ENCODE data around the gene SLC22A16. TPM values are rescaled to one million over a fixed set of nuclear protein-coding genes. Genes with fewer than 3 reads are reported as not detected.
"Not testable (repeated sequence)": the region's sequence is repeated elsewhere in the genome, so short reads cannot be mapped to it uniquely, and the experiment has no call there.

SLC22A16 gene
- total RNA-seq, 2 donors from 2014 or later, result not detected

DNA sequence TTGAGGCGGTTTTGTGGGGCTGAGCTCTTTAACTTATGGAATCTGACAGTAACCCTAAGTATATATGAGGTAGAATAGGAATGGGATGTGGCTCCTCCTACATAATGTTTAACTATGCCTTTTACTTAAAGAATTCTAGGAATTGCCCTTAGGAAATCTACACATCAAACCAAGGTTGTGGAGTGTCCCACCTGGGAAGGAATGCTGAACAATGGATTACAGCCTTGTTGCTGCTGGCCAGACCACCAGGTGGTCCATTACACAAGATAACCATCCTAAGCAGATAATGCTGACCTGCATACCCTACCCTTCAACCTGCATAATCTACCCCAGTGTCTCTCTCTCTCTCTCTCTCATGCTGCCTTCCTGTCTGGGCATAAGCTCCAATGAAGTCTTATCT lies 35.0 kb upstream of the SLC22A16 start:
- no peaks in the 10 kb centered on the region for H3K36me3 Mint-ChIP-seq
- H3K4me1 Mint-ChIP-seq (ENCODE audit: low read depth in 2 of 2), result no peaks in the 10 kb centered on the region
- peaks cover 10 to 14% of the 10 kb centered on the region in 2 donors for H3K27me3 Mint-ChIP-seq
- no peak overlapping the region for H3K27ac Mint-ChIP-seq
- no peaks in the 10 kb centered on the region for H3K9me3 Mint-ChIP-seq
- ATAC-seq, result no peak
- H3K4me3 Mint-ChIP-seq, result no peak overlapping the region
- no peak for DNase-seq (ENCODE audit: low spot score)

DNA sequence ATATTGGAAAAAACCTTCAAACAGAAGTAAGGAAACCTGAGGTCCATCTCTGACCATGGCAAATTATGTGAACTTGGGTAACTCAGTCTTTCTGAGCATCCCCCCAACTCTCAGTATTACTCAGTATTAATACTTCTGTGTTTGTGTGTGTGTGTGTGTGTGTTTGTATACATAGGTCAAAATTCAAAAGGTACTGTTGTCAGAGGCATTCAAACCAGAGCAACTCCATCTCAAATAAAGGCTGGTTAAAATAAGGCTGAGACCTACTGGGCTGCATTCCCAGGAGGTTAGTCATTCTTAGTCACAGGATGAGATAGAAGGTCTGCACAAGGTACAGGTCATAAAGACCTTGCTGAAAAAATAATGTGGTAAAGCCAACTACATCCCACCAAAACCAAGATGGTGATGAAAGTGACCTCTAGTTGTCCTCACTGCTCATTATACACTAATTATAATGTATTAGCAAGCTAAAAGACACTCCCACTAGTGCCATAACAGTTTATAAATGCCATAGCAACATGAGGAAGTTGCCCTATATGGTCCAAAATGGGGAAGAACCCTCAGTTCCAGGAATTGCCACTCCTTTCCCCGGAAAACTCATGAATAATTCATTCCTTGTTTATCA lies 33.3 kb upstream of the SLC22A16 start:
- H3K9me3 Mint-ChIP-seq, result no peaks in the 10 kb centered on the region
- ATAC-seq (no peak), DNase-seq (ENCODE audit: low spot score) (no peak)
- no peaks in the 10 kb centered on the region for H3K4me1 Mint-ChIP-seq (ENCODE audit: low read depth in 2 of 2)
- no peaks in the 10 kb centered on the region for H3K36me3 Mint-ChIP-seq
- no peak overlapping the region for H3K27ac Mint-ChIP-seq
- H3K4me3 Mint-ChIP-seq, result no peak overlapping the region
- H3K27me3 Mint-ChIP-seq, result peaks cover 8 to 14% of the 10 kb centered on the region in 2 donors

DNA sequence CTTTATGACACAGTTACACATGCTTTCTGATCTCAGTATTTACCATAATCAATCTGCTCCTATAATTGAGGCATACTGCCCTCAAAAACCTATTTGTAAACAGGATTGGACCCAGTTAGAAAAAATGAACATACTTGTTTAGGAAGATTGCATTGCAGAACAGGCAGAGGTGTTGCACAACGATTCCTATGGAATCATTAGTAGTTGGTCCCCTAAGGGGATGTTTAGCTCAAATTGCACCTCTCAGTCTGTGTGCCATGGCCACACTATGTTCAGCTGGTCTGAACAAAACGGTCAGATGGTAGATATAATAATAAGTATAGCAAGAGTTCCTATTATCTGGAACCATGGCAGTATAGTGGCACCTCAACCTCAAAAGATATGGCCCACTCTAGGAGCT lies 28.5 kb upstream of the SLC22A16 start:
- not testable (repeated sequence) for H3K4me3 Mint-ChIP-seq; H3K36me3 Mint-ChIP-seq; ATAC-seq; DNase-seq (ENCODE audit: low spot score); H3K9me3 Mint-ChIP-seq; H3K27ac Mint-ChIP-seq; H3K4me1 Mint-ChIP-seq (ENCODE audit: low read depth in 2 of 2)
- H3K27me3 Mint-ChIP-seq, result peaks cover 7 to 18% of the 10 kb centered on the region in 2 donors

DNA sequence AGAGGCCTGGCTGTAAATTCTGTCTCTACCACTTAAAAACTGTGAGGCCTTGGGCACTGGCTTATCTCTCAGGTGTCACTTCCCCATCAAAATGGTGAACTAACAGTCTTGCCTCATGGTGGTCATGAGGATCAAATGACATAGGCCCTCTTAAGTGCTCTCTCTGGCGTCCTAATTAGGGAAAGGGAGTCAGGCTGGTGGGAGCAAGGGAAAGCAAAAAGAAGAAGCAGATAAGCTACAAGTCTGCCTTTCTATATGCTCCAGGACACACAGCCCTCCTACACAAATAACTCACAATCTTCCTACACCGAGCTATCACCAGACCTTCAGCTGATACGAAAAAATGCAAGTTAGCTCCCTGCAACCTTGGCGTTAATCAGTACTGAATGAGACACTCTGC lies 19.5 kb upstream of the SLC22A16 start:
- DNase-seq (ENCODE audit: low spot score) (no peak), ATAC-seq (no peak)
- Mint-ChIP-seq H3K4me1 (ENCODE audit: low read depth in 2 of 2) (peaks cover 0 to 3% of the 10 kb centered on the region in 2 donors), H3K9me3 (no peaks in the 10 kb centered on the region), H3K27ac (no peak overlapping the region), H3K27me3 (peaks cover 11 to 28% of the 10 kb centered on the region in 2 donors), H3K4me3 (no peak overlapping the region), H3K36me3 (no peaks in the 10 kb centered on the region)

DNA sequence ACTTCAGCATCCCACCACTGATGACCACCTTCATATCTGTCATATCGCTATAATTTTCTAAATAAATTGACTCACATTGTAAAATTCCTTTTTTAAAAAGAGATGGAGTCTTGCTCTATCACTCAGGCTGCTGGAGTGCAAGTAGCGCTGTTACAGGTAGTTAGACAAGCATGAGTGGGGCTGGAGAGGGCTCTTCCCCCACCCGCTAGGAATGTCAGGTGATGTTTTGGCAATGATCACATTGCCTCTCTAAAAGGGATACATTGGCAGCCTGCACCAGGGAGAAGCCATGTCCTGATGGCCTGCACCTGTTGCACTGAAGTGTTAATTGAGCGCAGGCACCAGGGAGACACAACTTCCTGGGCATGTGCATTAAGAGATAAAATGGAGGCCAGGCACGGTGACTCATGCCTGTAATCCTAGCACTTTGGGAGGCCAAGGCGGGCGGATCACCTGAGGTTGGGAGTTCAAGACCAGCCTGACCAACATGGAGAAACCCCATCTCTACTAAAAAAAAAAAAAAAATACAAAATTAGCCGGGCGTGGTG lies 16.9 kb upstream of the SLC22A16 start:
- no peak overlapping the region for H3K4me3 Mint-ChIP-seq
- no peaks in the 10 kb centered on the region for H3K36me3 Mint-ChIP-seq
- H3K27ac Mint-ChIP-seq, result no peak overlapping the region
- no peaks in the 10 kb centered on the region for H3K9me3 Mint-ChIP-seq
- peaks cover 0 to 3% of the 10 kb centered on the region in 2 donors for H3K4me1 Mint-ChIP-seq (ENCODE audit: low read depth in 2 of 2)
- ATAC-seq, result no peak
- no peak for DNase-seq (ENCODE audit: low spot score)
- H3K27me3 Mint-ChIP-seq, result peaks cover 13 to 33% of the 10 kb centered on the region in 2 donors

DNA sequence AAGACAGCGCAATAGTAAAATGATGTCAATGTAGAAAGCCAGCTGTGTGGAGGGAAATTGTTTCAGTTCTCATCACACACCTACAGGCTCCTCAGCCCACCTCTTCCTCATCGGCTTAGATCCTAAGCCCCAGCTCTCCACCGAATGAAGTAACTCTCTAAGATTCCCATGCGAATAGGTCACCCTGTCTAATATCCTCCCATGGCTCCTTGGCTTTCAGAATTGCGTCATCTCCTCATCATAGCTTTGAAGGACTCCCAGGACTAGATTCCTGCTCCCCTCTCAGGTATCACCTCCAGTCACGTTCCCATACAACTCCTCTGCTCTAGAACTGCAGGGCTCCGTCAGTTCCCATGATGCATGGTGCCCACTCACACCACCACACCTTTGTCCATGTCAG lies 16.2 kb upstream of the SLC22A16 start:
- no peak for ATAC-seq
- Mint-ChIP-seq H3K27me3 (peaks cover 14 to 33% of the 10 kb centered on the region in 2 donors), H3K36me3 (no peaks in the 10 kb centered on the region), H3K9me3 (no peaks in the 10 kb centered on the region), H3K4me3 (no peak overlapping the region), H3K27ac (no peak overlapping the region), H3K4me1 (ENCODE audit: low read depth in 2 of 2) (peaks cover 0 to 3% of the 10 kb centered on the region in 2 donors)
- DNase-seq (ENCODE audit: low spot score), result no peak

DNA sequence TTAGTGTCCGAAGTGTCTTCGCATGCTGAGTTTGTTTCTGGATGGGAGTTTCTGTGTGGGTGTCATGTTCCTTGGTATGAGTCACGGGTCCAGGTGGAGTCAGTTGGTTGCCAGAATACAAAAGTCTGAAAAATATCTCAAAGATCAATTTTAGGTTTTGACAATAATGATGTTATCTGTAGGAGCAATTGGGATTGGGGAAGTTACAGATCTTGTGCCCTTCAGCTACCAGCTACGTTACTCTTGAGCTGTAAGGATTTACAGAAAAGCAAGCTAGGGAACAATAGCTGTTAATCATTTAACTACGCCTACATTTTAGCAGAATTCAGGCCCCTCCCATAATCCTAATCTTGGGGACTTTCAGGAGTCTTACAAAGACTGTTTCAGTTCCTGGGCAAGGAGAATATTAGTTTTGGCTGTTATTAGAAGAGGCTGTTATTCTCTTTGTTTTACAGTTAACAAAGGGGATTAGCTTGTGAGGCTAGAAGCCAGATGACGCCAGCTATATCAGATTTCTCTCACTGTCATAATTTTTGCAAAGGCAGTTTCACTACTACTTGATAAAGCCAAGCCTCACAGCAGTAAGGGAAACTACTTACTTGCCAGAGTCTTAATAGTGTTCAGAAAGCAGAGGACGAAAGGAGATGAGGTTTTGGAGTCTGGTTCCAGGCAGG lies 15.4 kb upstream of the SLC22A16 start:
- no peak for DNase-seq (ENCODE audit: low spot score)
- no peak for ATAC-seq
- H3K4me3 Mint-ChIP-seq, result no peak overlapping the region
- H3K9me3 Mint-ChIP-seq, result no peaks in the 10 kb centered on the region
- H3K27ac Mint-ChIP-seq, result no peak overlapping the region
- H3K4me1 Mint-ChIP-seq (ENCODE audit: low read depth in 2 of 2), result peaks cover 0 to 3% of the 10 kb centered on the region in 2 donors
- peaks cover 16 to 33% of the 10 kb centered on the region in 2 donors for H3K27me3 Mint-ChIP-seq
- no peaks in the 10 kb centered on the region for H3K36me3 Mint-ChIP-seq

DNA sequence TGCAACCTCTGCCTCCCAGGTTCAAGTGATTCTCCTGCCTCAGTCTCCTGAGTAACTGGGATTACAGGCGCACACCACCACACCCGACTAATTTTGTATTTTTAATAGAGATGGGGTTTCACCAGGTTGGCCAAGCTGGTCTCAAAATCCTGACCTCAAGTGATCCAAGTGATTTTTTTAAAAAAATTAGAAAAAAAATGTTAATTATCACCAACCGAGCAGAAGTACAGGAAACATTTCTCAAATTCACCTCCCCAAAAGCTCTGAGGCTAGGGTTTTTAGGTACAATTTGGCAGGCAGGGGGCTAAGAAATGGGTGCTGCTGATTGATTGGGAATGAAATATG lies 14.9 kb upstream of the SLC22A16 start:
- H3K4me3 Mint-ChIP-seq, result no peak overlapping the region
- no peaks in the 10 kb centered on the region for H3K36me3 Mint-ChIP-seq
- DNase-seq (ENCODE audit: low spot score) (no peak), ATAC-seq (no peak)
- no peaks in the 10 kb centered on the region for H3K9me3 Mint-ChIP-seq
- H3K27me3 Mint-ChIP-seq, result peaks cover 16 to 36% of the 10 kb centered on the region in 2 donors
- H3K4me1 Mint-ChIP-seq (ENCODE audit: low read depth in 2 of 2), result peaks cover 0 to 3% of the 10 kb centered on the region in 2 donors
- no peak overlapping the region for H3K27ac Mint-ChIP-seq

DNA sequence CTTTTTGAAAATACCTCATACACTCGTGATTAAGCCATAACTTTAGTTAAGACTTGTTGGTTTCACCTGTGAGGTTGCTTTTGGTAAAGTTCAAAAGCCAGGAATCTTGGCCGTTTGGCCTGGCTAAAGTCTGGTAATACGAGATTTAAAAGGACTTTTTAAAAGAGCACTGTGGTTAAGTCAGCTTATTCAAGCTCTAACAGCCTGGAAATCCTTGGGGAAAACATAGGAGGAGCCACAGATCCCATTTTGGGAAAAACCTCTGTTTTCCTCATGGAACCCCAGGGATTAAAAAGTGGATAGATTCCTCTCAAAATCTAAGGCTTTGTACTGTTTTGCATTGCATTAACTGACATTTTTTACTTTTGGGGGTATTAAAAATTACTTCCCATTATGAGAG lies 13.7 kb upstream of the SLC22A16 start:
- ATAC-seq, result no peak
- Mint-ChIP-seq H3K27ac (no peak overlapping the region), H3K4me1 (ENCODE audit: low read depth in 2 of 2) (peaks cover 0 to 3% of the 10 kb centered on the region in 2 donors), H3K4me3 (no peak overlapping the region), H3K9me3 (no peaks in the 10 kb centered on the region), H3K27me3 (peaks cover 23 to 46% of the 10 kb centered on the region in 2 donors), H3K36me3 (no peaks in the 10 kb centered on the region)
- DNase-seq (ENCODE audit: low spot score), result no peak

DNA sequence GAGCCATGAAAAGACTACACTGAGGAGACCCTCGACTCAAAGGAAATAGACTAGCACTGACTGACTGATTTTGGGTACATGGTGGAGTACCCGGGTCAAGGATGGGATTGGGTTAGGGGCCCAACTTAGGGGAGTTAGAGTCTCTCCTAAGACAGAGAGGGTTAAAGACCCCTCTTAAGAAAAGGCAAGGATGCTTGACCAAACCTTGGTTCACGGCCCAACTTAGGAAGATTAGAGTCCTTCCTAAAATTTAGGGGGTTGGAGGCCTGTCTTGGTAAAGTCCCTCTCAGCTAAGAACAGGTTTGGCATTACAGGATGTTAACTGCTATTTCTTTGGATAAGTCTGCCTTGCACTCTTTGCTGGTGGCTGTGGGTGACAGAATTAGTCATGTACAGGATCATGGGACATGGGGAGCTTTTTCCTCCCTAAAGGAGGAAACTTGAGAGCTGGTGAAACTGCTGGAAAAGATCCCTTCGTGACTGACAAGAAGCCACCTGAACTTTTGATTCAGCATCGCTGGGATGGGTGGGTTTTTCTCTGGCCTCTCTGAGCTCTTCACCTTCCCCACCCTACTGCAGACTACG lies 12.3 kb upstream of the SLC22A16 start:
- no peak for DNase-seq (ENCODE audit: low spot score)
- no peaks in the 10 kb centered on the region for H3K36me3 Mint-ChIP-seq
- no peaks in the 10 kb centered on the region for H3K9me3 Mint-ChIP-seq
- H3K4me1 Mint-ChIP-seq (ENCODE audit: low read depth in 2 of 2), result peaks cover 0 to 3% of the 10 kb centered on the region in 2 donors
- no peak overlapping the region for H3K4me3 Mint-ChIP-seq
- H3K27me3 Mint-ChIP-seq, result peaks cover 24 to 46% of the 10 kb centered on the region in 2 donors
- H3K27ac Mint-ChIP-seq, result no peak overlapping the region
- no peak for ATAC-seq

DNA sequence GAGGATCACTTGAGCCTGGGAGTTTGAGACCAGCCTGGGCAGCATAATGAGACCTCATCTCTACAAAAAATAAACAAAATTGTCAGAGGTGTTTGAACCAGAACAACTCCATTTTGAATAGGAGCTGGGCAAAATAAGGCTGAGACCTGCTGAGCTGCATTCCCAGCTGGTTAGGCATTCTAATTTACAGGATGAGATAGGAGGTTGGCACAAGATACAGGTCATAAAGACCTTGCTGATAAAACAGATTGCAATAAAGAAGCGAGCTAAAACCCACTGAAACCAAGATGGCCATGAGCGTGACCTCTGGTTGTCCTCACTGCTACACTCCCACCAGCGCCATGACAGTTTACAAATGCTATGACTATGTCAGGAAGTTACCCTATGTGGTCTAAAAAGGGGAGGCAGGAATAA lies 11.6 kb upstream of the SLC22A16 start:
- not testable (repeated sequence) for H3K9me3 Mint-ChIP-seq; DNase-seq (ENCODE audit: low spot score); H3K4me3 Mint-ChIP-seq; ATAC-seq; H3K36me3 Mint-ChIP-seq; H3K27ac Mint-ChIP-seq; H3K4me1 Mint-ChIP-seq (ENCODE audit: low read depth in 2 of 2)
- H3K27me3 Mint-ChIP-seq, result peaks cover 24 to 46% of the 10 kb centered on the region in 2 donors

DNA sequence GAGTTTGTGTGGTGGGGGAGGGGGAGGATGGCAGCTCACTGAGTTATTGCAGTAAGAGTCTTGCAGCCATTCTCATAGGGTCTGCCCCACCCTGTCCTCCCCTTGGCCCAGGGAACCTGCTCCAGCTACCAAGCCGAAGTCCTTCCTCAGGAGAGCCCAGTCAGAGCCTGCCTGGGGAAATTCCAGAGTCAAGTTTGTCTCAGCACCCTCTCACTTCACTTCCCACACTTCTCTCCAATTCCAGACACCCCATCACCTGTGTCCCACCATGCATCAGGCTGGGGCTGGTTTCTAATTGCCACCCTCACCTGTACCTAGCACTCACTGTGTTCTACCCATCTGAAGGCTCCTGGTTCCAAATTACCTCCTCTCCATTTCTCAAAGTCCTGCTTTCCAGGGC lies 10.3 kb upstream of the SLC22A16 start:
- peaks cover 0 to 3% of the 10 kb centered on the region in 2 donors for H3K4me1 Mint-ChIP-seq (ENCODE audit: low read depth in 2 of 2)
- H3K9me3 Mint-ChIP-seq, result no peaks in the 10 kb centered on the region
- DNase-seq (ENCODE audit: low spot score) (no peak), ATAC-seq (no peak)
- no peak overlapping the region for H3K4me3 Mint-ChIP-seq
- H3K27me3 Mint-ChIP-seq, result peaks cover 23 to 37% of the 10 kb centered on the region in 2 donors
- no peak overlapping the region for H3K27ac Mint-ChIP-seq
- no peaks in the 10 kb centered on the region for H3K36me3 Mint-ChIP-seq

DNA sequence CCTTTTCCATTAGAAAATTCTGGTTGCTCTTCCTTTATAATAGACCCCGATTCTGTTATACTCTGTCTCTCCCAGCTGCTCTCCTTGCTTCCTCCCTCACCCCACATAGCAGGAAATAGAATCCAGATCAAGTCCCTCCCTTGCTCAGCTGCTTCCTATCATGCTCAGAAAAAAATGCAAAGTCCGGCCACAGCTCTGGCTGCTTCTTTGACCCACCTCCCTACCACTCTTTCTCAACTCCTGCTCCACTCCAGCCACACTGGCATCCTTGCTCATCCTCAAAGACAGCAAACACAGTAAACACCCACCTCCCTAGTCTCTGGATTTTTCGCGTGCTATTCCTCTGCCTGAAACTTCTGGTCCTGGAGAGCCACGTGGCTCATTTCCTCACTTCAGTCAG lies 9.1 kb upstream of the SLC22A16 start:
- ATAC-seq, result no peak

DNA sequence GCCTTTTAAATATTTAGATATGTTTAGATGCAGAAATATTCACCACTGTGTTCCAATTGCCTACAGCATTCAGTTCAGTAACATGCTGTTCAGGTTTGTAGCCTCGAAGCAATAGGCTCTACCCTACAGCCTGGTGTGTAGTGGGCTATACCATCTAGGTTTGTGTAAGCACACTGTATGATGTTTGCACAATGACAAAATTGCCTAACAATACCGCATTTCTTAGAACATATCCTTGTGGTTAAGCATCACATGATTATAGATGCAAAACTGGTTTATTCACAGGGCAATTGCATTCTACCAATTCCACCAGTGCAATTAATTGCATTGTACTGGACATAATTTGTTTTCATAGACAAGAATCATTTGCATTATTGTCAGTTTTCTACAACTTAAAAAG lies 7.9 kb upstream of the SLC22A16 start:
- peaks cover 16 to 22% of the 10 kb centered on the region in 2 donors for H3K27me3 Mint-ChIP-seq
- no peak overlapping the region for H3K4me3 Mint-ChIP-seq
- DNase-seq (ENCODE audit: low spot score) (no peak), ATAC-seq (no peak)
- H3K9me3 Mint-ChIP-seq, result no peaks in the 10 kb centered on the region
- H3K27ac Mint-ChIP-seq, result no peak overlapping the region
- H3K36me3 Mint-ChIP-seq, result no peaks in the 10 kb centered on the region
- H3K4me1 Mint-ChIP-seq (ENCODE audit: low read depth in 2 of 2), result no peaks in the 10 kb centered on the region

More for the DNA sequence above, 9.1 kb upstream of the SLC22A16 start:
- DNase-seq (ENCODE audit: low spot score), result no peak
- Mint-ChIP-seq H3K27me3 (peaks cover 20 to 31% of the 10 kb centered on the region in 2 donors), H3K9me3 (no peaks in the 10 kb centered on the region), H3K4me1 (ENCODE audit: low read depth in 2 of 2) (no peaks in the 10 kb centered on the region), H3K4me3 (no peak overlapping the region), H3K36me3 (no peaks in the 10 kb centered on the region), H3K27ac (no peak overlapping the region)

All from natural killer cell treated with Interleukin-12 subunit alpha and Interleukin-12 subunit beta and Interleukin-15 and Interleukin-18, amount 100 ng/mL, for 72 hours (primary cell).